K562 (cell line): Measurements from ENCODE around the gene CEP68.
A peak's percentile ranks its signal among the peaks of the same experiment; 100 is the strongest.

Experiments used
- CTCF ChIP-seq, 3 experiments: IDR thresholded peaks in 2 of 3; conservative IDR thresholded peaks in 1 of 3; 2 replicates each; pipeline ENCODE4 v1.5.1; 2011 to 2012; ENCODE audit warnings: low read length in 3 of 3, mild to moderate bottlenecking in 3 of 3, control low read depth in 2 of 3, improper control_type of control experiment in 1 of 3, inconsistent platforms in 1 of 3, low read depth in 1 of 3, mixed read lengths in 1 of 3, moderate library complexity in 1 of 3; ENCODE audit not compliant: insufficient read depth in 2 of 3
- TEAD4 ChIP-seq, 2 experiments: sonication (generic) in 1 of 2; formaldehyde crosslinking in 1 of 2; IDR thresholded peaks; 2 replicates each; pipeline versions ENCODE4 v1.6.1 to v1.8.0; 2012 to 2022; ENCODE audit warnings: borderline replicate concordance in 1 of 2, inconsistent platforms in 1 of 2, low read length in 1 of 2, mild to moderate bottlenecking in 1 of 2, missing genetic modification reagents in 1 of 2

DNA sequence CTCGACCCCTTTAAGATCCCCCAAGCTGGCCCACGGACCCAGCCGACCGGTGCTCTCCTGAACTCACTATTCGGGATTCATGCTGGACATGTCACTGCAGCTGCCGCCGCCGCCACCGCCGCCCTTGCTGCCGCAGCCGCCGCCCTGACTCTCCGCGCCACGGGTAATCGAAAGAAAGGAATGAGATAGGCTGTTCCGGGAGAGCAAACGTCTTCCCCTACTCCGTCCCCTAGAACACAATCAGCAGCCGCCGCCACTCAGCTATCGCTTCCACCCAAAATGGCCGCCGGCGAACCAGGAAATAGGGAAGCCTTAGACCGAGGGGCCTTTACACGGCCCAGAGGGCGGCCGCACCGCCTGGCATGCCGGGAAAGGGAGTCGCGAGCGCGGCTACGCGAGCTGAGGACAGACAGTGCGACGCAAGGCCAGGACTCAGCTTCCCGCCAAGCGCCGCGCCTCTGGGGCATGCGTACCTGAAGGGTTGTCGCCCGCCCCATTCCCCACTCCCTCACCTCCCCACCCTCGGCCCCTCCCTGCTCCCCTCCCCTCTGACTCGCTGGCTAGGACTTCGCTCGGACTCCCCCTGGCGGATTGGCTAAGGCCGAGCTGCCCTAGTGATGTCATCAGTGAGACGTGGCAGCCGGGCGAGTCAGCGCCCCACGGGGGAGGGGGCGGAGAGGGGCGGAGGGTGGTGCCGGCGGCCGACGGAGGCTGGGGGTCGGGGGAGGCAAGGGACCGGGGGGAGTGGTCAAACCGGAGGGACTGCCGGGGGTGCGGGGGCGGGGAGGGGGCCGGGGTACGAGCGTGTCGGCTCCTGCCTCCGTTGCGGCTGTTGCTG, 73.8 kb downstream of the CEP68 start, which contains the start of gene RAB1A:
- TF ChIP-seq CTCF (IDR thresholded peaks at IDR 0.05 in 2 of 3, conservative IDR thresholded peaks at IDR 0.05 in 1 of 3; ENCODE audit: insufficient read depth in 2 of 3, low read depth in 1 of 3, low read length in 3 of 3) (peak; percentile 27 to 67 (median 63); a peak in 4 of 6 replicates), TEAD4 (IDR thresholded peaks at IDR 0.05; ENCODE audit: low read length) (peak; percentile 41), TEAD4 (CRISPR knock-in tag; IDR thresholded peaks at IDR 0.05; ENCODE audit: borderline replicate concordance) (no peak)
